Hepatocyte (in vitro differentiated cells): Measurements from ENCODE around the gene CMTM8.

Experiments
- EZH2 ChIP-seq: fragments of 200-600 bp; sonication (generic); IDR thresholded peaks from 2 replicates; pipeline ENCODE4 v1.6.1; 2016; ENCODE audit warnings: antibody characterized with exemption, mild to moderate bottlenecking, borderline replicate concordance
- EZH2phosphoT487 ChIP-seq: fragments of 200-600 bp; sonication (generic); IDR thresholded peaks from one replicate; pipeline ENCODE4 v1.6.1; 2018; ENCODE audit warnings: antibody characterized with exemption, mild to moderate bottlenecking, low read depth, moderate library complexity; ENCODE audit not compliant: unreplicated experiment, severe bottlenecking
- TF ChIP-seq, protein P1 (sequence below): fragments of 200-600 bp; sonication (generic); IDR thresholded peaks from 2 replicates; pipeline ENCODE4 v1.5.1; 2016; ENCODE audit warnings: antibody characterized with exemption, mild to moderate bottlenecking; ENCODE audit not compliant: poor library complexity

DNA sequence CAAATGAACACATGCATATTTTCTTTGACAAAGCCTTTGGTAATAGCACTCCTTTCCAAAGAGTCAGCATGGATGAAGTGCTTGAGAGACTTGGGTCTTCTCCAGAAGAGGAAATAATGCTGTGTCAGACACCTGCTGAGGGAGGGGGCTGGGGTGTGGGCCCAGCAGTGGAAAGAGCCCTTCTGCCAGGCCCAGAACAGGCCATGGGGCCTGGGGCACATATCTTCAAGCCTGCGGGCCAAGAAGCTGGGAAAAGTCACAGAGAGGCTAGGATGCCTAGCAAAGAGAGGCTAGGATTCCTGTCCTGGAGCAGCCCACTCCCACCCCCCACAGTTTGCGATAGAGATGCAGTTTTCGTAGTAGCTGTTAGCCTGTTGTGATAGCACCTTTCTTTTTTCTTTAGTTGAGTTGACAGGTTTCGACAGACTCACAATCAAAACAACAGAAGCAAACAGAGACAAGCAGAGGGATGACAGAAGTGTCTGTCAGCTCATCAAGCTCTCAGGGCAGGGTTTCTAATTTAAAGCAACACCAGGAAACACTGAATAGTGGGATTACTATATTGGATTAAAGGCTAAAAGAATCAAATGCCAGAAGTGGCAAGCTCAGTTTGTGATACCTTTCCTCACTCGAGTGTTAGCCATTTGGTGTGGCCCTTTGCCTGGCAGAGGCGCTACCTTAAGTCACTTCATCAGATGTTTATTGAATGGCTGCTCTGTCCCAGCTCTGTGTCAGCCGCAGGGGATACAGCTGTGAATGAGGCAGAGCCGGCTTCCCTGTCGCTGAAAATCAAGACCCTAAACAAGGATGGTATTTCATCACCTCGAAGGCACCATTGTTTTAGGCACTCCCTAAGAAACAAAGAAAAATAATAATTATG lies 172.1 kb downstream of the CMTM8 start:
- TF ChIP-seq EZH2 (no peak), EZH2phosphoT487 (no peak)
- TF ChIP-seq, protein P1, sequence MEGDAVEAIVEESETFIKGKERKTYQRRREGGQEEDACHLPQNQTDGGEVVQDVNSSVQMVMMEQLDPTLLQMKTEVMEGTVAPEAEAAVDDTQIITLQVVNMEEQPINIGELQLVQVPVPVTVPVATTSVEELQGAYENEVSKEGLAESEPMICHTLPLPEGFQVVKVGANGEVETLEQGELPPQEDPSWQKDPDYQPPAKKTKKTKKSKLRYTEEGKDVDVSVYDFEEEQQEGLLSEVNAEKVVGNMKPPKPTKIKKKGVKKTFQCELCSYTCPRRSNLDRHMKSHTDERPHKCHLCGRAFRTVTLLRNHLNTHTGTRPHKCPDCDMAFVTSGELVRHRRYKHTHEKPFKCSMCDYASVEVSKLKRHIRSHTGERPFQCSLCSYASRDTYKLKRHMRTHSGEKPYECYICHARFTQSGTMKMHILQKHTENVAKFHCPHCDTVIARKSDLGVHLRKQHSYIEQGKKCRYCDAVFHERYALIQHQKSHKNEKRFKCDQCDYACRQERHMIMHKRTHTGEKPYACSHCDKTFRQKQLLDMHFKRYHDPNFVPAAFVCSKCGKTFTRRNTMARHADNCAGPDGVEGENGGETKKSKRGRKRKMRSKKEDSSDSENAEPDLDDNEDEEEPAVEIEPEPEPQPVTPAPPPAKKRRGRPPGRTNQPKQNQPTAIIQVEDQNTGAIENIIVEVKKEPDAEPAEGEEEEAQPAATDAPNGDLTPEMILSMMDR: no peak
